Measurements from ENCODE around the gene TMEM87B.
A peak's percentile ranks its signal among the peaks of the same experiment; 100 is the strongest.
"Not testable (repeated sequence)": the region's sequence is repeated elsewhere in the genome, so short reads cannot be mapped to it uniquely, and the experiment has no call there.

The TMEM87B gene

GRCh38 chr2:112073875-112074274, 18.8 kb downstream of the TMEM87B start:
- DNase-seq (ENCODE audit: low read depth) = no peak

- DNase-seq (ENCODE audit: low read depth) = no peak
Observed at GRCh38 chr2:112074506-112074905, 19.4 kb downstream of the TMEM87B start.

GRCh38 chr2:112075490-112076260, 20.6 kb downstream of the TMEM87B start:
- no peak for DNase-seq (ENCODE audit: low read depth)

GRCh38 chr2:112077814-112078213, 22.7 kb downstream of the TMEM87B start:
- no peak for DNase-seq (ENCODE audit: low read depth)

- DNase-seq (ENCODE audit: low read depth) = no peak
Observed at GRCh38 chr2:112081262-112081661, 26.2 kb downstream of the TMEM87B start.

GRCh38 chr2:112084689-112085374, 29.8 kb downstream of the TMEM87B start:
- no peak for DNase-seq (ENCODE audit: low read depth)

- no peak for DNase-seq (ENCODE audit: low read depth)
Observed at GRCh38 chr2:112085375-112085730, 30.3 kb downstream of the TMEM87B start.

GRCh38 chr2:112085916-112086669, 31.0 kb downstream of the TMEM87B start:
- DNase-seq (ENCODE audit: low read depth) = no peak

- no peak for DNase-seq (ENCODE audit: low read depth)
Observed at GRCh38 chr2:112087346-112088020, 32.4 kb downstream of the TMEM87B start.

GRCh38 chr2:112089375-112089774, 34.3 kb downstream of the TMEM87B start:
- no peak for DNase-seq (ENCODE audit: low read depth)

- DNase-seq (ENCODE audit: low read depth) = no peak
Observed at GRCh38 chr2:112092286-112093041, 37.4 kb downstream of the TMEM87B start.

GRCh38 chr2:112093216-112093615, 38.1 kb downstream of the TMEM87B start:
- no peak for DNase-seq (ENCODE audit: low read depth)

- DNase-seq (ENCODE audit: low read depth) = no peak
Observed at GRCh38 chr2:112095681-112096080, 40.6 kb downstream of the TMEM87B start.

- no peak for DNase-seq (ENCODE audit: low read depth)
Observed at GRCh38 chr2:112096098-112096497, 41.0 kb downstream of the TMEM87B start.

GRCh38 chr2:112108178-112108832, 53.2 kb downstream of the TMEM87B start:
- no peak for DNase-seq (ENCODE audit: low read depth)

GRCh38 chr2:112109278-112109677, 54.2 kb downstream of the TMEM87B start:
- DNase-seq (ENCODE audit: low read depth) = no peak

GRCh38 chr2:112110966-112111365, 55.9 kb downstream of the TMEM87B start:
- no peak for DNase-seq (ENCODE audit: low read depth)

GRCh38 chr2:112113354-112113753, 58.3 kb downstream of the TMEM87B start:
- DNase-seq (ENCODE audit: low read depth) = not testable (repeated sequence)

- no peak for DNase-seq (ENCODE audit: low read depth)
Observed at GRCh38 chr2:112118148-112118547, 63.1 kb downstream of the TMEM87B start.

GRCh38 chr2:112121682-112122254, 66.7 kb downstream of the TMEM87B start:
- peak; percentile 17 for DNase-seq (ENCODE audit: low read depth)

- DNase-seq (ENCODE audit: low read depth) = no peak
Observed at GRCh38 chr2:112129060-112129459, 74.0 kb downstream of the TMEM87B start.
